ENCODE measurements around the gene HYCC2. TPM values are rescaled to one million over a fixed set of nuclear protein-coding genes. Genes with fewer than 3 reads are reported as not detected.
"Not testable (repeated sequence)": the region's sequence is repeated elsewhere in the genome, so short reads cannot be mapped to it uniquely, and the experiment has no call there.

Gene HYCC2
- total RNA-seq, 1 donor from 2014 or later: 55.0 TPM

DNA sequence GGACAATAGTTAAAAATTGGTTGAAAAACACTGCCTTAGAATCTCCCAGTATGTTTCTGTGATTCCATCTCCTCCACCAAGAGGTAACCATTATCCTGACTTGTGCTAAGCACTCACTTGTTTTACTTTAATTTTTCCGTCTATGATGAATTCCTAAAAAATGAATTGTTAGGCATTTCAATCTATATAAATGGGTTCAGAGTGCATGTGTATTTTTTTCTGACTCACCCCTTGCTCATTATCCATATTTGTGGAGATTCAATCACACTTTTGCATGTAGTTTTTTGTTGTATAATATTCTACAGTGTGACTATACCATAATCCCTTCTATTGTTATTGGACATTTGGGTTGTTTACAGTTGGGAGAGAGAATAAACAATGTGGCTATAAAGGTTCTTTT is 1.6 kb upstream of the HYCC2 start:
- DNase-seq (ENCODE audit: low spot score in 2 of 2): no peak

DNA sequence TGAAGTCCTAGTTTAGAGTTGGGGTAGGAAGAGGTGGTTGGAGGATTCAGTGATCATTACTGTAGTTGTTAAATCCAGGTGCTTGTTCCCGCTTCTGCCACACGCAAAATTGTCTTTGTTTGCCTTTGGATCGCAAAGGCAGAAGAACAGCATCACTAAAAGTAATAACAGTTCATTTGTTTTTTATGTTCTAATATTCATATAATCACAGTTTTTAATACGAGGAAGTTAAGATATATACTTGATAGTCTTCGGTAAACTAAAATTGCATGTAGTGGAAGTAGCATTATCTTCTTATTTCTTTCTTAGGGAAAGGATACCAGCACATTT is 695 bp upstream of the HYCC2 start:
- DNase-seq (ENCODE audit: low spot score in 2 of 2): no peak
- FAIRE-seq: no peak

More for the DNA sequence above, 1.6 kb upstream of the HYCC2 start:
- no peak for FAIRE-seq

DNA sequence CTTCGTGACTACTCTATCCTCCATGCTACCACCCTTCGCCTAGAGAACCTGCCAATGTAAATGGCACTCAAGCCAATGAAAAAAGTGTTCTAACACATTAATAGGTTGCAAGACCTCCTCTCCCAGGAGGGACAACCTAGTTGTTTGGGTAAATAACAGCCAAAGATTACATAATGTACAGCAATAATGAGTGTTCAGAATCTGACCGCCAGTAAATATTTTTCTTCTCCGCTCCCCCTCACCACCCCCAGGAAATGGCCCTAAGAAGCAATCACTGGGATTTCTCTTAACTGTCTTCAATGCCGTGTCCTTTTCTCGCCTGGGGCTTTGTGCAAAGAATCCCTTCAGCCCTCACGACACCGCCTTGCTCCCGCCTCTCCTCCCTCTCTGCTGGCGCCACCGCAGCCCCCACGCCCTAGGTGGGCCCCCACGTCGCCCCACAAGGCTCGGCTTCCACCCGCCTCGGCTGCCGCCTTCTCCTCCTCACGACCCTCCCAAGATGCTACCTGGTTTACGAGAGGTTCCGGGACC is 458 bp downstream of the HYCC2 start:
- DNase-seq (ENCODE audit: low spot score in 2 of 2) (peak in 1 of 2 donors; percentile 16), FAIRE-seq (no peak)

DNA sequence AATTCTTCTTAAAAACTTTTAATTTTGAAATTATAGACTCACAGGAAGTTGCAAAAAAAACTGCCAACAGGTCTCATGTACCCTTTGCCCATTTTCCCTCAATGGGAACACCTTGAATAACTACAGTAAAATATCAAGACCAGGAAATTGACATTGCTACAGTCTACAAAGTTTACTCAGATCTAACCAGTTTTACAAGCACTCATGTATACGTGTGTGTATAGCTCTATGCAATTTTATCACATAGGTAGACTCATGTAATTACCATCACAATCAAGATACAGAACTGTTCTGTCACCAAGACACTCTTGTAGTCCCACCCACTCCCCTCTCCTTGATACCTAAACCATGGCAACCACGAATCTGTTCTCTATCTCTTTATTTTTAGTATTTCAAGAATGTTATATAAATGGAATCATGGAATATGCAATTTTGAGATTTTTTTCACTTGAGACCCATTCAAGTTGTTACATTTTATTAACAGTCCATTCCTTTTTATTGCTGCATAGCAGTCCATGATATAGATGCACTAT is 6.6 kb downstream of the HYCC2 start:
- DNase-seq (ENCODE audit: low spot score in 2 of 2): no peak

DNA sequence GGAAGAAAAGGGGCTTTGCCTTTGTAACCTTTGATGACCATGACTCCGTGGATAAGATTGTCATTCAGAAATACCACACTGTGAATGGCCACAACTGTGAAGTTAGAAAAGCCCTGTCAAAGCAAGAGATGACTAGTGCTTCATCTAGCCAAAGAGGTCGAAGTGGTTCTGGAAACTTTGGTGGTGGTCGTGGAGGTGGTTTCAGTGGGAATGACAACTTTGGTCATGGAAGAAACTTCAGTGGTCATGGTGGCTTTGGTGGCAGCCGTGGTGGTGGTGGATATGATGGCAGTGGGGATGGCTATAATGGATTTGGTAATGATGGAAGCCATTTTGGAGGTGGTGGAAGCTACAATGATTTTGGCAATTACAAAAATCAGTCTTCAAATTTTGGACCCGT is 8.0 kb downstream of the HYCC2 start:
- not testable (repeated sequence) for DNase-seq (ENCODE audit: low spot score in 2 of 2); FAIRE-seq

More for the DNA sequence above, 6.6 kb downstream of the HYCC2 start:
- FAIRE-seq: no peak

DNA sequence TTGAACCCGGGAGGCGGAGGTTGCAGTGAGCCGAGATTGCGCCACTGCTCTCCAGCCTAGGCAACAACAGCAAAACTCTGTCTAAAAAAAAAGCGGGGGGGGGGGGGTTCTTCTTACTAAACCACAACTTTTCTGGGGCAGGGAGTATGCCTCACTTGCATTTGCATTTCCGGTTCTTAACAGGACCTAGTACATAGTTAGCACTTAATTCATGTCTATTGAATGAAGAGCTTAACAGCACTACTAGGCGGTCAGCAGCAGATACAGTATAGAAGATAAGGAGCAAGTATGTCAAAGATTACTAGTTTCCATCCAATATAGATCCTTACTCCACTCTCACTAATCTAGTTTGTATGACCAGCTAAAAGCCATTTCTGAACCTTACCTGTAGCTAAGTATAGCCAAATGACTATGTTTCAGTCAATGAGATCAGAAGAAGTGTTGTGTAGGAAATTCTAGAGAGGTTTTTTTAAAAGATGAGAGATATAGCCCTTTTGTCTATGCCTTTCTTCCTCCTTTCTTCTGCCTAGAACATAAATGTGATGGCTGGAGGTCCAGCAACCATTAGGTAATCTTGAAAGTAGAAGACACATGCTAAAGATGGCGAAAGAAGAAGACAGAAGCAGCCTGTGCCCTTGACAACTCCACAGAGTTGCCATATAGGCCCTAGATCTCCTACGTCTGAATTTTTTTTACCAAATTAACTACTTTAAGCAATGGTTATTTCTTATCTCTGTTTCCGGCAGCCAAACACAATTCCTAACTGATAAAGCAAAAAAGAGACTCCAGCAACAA is 11.3 kb downstream of the HYCC2 start:
- no peak for DNase-seq (ENCODE audit: low spot score in 2 of 2)
- FAIRE-seq: no peak

DNA sequence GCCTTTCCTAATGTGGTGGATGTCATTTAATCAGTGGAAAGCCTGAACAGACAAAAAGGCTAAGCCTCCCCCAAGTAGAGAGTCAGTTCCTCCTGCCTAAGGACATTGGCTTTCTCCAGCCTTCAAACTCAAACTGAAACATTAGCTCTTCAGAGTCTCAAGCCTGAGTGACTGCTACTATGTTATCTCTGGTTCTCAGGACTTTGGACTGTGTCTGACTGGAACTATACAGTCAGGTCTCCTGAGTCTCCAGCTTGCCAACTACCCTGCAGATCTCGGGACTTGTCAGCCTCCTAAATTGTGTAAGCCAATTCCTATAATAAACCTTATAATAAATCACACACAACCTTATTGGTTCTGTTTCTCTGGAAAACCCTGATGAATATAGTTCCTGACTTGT is 12.6 kb downstream of the HYCC2 start:
- FAIRE-seq: no peak
- DNase-seq (ENCODE audit: low spot score in 2 of 2): no peak

DNA sequence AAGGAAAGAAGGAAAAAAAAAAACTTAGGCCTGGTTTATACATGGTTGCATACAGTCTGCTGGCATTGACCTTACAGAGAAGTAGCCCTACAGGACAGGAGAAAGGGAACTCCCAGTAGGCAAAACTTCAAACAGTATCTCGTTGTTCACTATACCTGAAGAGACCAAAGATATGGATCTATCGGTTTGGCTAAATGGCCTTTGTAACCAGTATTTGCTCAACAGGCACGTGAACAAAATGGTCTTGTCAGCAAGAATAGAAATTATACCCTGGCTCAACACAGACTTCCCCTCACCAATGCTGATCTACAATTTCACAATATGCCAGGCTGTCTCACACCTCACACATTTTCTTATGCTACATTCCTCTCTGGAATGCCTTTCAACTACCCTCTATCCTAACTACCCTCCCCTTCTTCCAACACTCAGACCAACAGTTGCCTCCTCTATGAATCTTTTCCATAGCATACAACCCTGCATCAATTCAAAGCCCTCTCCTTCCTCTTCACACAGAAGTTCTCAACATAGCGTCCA is 13.7 kb downstream of the HYCC2 start:
- DNase-seq (ENCODE audit: low spot score in 2 of 2) (no peak), FAIRE-seq (no peak)

DNA sequence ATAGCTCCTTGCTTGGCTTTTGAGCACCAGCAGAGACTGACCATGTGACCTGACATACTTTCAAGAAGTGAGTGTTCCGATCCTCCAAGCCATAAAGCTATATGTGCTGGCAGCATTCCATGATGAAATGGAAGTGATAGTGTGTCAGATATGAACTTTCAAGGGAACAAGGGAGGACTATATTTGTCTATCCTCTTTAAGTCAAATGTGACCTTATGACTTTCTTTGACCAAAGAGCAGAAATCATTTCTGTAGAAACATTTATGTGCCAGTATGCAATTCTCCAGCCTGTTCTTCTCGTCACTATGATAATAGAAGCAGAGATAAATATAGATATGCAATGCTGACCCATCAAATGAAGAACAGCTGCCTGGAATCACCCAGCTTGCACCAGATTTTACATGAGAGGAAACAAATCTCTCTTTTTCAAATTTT is 14.4 kb downstream of the HYCC2 start:
- DNase-seq (ENCODE audit: low spot score in 2 of 2): no peak

DNA sequence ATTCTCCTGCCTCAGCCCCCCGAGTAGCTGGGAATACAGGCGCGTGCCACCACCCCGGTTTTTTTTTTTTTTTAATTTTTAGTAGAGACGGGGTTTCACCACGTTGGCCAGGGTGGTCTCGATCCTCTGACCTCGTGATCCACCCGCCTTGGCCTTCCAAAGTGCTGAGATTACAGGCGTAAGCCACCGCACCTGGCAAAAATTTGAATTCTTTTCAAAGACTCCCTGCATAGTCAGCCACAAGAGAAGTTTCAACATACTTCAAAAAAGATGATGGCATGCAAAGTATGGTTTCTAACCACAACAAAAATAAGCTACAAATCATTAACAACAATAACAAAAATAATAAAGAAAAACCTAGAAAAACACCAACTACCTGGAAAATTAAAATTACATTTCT is 22.0 kb downstream of the HYCC2 start:
- FAIRE-seq (no peak), DNase-seq (ENCODE audit: low spot score in 2 of 2) (no peak)

More for the DNA sequence above, 14.4 kb downstream of the HYCC2 start:
- FAIRE-seq: no peak

DNA sequence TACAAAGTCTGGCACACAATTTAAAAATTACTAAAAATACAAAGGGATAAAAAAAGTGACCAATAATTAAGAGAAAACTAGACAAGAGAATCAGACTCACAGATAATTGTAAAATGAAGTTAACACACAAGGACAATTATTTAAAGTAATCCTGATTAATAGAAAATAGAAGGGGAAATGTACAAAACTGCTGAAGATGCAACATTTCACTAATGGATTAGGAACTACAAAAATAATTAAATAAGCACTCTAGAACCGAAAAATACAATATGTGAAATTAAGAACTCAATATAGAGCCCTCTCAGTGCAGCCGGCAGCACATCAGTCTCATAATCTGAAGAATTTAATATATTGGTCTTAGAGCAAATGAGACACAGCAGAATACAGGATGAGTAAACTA is 24.6 kb downstream of the HYCC2 start:
- no peak for FAIRE-seq
- no peak for DNase-seq (ENCODE audit: low spot score in 2 of 2)

DNA sequence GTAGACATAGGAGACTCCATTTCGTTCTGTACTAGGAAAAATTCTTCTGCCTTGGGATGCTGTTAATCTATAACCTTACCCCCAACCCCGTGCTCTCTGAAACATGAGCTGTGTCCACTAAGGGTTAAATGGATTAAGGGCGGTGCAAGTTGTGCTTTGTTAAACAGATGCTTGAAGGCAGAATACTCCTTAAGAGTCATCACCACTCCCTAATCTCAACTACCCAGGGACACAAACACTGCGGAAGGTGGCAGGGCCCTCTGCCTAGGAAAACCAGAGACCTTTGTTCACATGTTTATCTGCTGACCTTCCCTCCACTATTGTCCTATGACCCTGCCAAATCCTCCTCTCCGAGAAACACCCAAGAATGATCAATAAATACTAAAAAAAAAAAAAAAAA is 28.4 kb downstream of the HYCC2 start:
- FAIRE-seq; DNase-seq (ENCODE audit: low spot score in 2 of 2): not testable (repeated sequence)

DNA sequence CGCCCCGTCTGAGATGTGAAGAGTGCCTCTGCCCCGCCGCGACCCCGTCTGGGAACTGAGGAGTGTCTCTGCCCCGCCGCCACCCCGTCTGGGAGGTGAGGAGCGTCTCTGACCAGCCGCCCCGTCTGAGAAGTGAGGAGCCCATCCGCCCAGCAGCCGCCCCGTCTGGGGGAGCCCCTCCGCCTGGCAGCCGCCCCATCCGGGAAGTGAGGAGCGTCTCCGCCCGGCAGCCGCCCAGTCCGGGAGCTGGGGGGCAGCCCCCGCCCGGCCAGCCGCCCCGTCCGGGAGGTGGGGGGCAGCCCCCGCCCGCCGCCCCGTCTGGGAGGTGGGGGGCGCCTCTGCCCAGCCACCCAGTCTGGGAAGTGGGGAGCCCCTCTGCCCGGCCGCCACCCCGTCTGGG is 29.0 kb downstream of the HYCC2 start:
- not testable (repeated sequence) for FAIRE-seq; DNase-seq (ENCODE audit: low spot score in 2 of 2)

DNA sequence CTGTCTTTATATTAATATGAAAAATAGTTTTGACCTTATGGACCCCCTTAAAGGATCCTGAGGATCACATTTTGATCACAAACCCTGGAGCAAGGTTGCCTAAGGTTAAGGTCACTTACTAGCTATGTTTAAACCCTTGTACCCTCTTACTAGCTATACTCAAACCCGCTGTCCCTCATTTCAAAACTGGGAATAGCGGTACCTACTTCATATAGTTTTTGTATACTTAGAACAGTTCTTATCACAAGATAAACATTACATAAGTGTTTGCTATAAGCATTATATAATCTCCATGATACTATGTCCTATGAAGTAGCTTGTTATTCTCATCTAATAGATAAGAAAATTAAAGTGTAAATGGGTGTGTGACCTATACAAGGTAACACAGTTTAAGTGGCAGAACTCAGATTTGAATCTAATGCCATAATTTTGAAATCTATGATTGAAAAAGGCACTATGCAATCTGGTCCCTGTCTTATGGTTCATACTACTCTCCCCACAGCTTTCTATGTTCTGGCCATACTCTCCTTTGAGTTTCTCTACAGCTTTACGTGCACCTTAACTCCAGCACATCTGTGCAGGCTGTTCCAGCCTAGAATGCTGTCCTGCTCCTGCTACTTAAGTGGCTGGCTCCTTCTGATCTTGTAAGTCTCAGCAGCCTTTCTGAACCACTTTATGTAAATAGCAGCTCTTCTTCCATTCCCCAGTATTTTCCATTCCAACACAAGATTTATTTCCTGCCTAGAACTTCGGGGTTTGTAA is 30.4 kb downstream of the HYCC2 start:
- DNase-seq (ENCODE audit: low spot score in 2 of 2) (no peak), FAIRE-seq (no peak)

DNA sequence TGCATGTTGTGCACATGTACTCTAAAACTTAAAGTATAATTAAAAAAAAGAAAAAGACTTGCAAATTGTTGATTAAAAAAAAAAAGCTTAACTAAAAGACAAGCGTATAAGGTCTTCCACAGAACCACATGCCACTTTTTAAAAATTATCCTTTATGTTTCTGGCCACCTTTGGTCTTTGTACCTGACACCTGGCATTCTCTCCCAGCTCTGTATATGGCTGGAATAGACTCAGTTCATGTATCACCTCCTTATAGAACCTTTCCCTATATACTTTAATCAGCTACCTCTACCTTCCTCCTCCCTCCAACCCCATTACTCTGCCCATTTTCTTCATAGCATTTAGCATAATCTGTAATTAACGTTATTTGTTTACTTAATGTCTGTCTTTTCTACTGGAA is 32.6 kb downstream of the HYCC2 start:
- no peak for FAIRE-seq
- no peak for DNase-seq (ENCODE audit: low spot score in 2 of 2)

DNA sequence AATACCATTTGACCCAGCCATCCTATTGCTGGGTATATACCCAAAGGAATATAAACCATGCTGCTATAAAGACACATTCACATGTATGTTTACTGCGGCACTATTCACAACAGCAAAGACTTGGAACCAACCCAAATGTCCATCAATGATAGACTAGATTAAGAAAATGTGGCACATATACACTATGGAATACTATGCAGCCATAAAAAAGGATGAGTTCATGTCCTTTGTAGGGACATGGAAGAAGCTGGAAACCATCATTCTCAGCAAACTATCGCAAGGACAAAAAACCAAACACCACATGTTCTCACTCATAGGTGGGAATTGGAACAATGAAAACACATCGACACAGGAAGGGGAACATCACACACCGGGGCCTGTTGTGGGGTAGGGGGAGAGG is 33.1 kb downstream of the HYCC2 start:
- not testable (repeated sequence) for FAIRE-seq; DNase-seq (ENCODE audit: low spot score in 2 of 2)

DNA sequence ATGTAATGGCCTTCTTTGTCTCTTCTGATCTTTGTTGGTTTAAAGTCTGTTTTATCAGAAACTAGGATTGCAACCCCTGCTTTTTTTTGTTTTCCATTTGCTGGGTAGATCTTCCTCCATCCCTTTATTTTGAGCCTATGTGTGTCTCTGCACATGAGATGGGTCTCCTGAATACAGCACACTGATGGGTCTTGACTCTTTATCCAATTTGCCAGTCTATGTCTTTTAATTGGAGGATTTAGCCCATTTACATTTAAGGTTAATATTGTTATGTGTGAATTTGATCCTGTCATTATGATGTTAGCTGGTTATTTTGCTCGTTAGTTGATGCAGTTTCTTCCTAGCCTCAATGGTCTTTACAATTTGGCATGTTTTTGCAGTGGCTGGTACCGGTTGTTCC is 37.1 kb downstream of the HYCC2 start:
- not testable (repeated sequence) for DNase-seq (ENCODE audit: low spot score in 2 of 2); FAIRE-seq

DNA sequence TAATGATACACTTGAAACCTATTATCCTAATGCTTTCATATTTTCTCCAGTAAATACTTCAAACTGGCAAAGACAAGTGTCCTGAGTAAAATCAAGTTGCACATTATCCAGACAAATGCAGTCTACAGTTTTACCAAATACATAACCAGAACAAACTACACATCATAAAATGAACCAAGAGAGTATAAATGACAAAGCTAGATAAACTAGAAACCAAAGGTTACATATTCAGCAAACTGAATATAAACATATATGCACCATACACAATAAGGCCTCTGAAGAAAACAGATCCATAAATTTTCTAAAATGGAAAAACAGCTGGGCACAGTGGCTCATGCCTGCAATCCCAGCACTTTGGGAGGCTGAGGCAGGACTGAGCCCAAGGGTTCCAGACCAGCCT is 47.0 kb downstream of the HYCC2 start:
- DNase-seq (ENCODE audit: low spot score in 2 of 2): no peak
- no peak for FAIRE-seq

DNA sequence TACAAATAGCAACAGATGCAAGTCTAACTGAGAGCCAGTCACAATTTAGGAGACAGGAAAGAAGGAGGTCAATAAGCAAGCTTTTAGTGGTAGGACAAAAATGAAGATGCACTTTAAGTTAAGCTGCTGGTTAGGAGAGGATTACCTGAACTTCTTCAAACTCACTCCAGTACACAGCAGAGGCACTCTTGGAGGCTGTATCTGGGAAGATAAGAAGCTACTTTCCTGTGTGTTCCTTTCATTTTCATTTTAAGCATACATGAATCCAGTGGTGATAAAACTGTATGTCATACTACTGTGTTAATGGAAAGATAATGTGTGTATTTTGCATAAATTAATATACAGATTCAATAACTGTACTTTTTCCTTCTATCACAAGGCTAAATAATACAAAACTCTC is 49.6 kb downstream of the HYCC2 start:
- FAIRE-seq (no peak), DNase-seq (ENCODE audit: low spot score in 2 of 2) (no peak)

Data from frontal cortex (tissue), 4 donors.